Mononuclear cell (primary cell): ENCODE results near the gene MAPKBP1. TPM values are rescaled to one million over a fixed set of nuclear protein-coding genes. Genes with fewer than 3 reads are reported as not detected.
"Not testable (repeated sequence)": the region's sequence is repeated elsewhere in the genome, so short reads cannot be mapped to it uniquely, and the experiment has no call there.

Source experiments
- H3K27me3 ChIP-seq: 2 replicates; pipeline ENCODE4 v1.6.0; 2011; ENCODE audit warnings: low read length, control low read depth; ENCODE audit not compliant: insufficient read depth
- H3K4me1 ChIP-seq: 2 replicates; pipeline ENCODE4 v1.5.1; 2011; ENCODE audit warnings: mild to moderate bottlenecking, low read length, control low read depth; ENCODE audit not compliant: insufficient read depth
- H3K4me3 ChIP-seq: 2 replicates; pipeline ENCODE4 v1.5.1; 2011; ENCODE audit warnings: mild to moderate bottlenecking, low read length, moderate library complexity
- H3K9me3 ChIP-seq: 2 replicates; pipeline ENCODE4 v1.5.1; 2011; ENCODE audit warnings: low read depth, mild to moderate bottlenecking, control low read depth, low read length
- total RNA-seq: library from RNA; depleted of rRNA; stranded (reverse); fragments of >200 nt; gene quantifications from one replicate; pipeline ENCODE4 v1.2.3, GENCODE V29; 2012

MAPKBP1 gene
- 10.5 TPM for total RNA-seq

- peak within 1 kb of the TSS; percentile 72 for H3K4me3 ChIP-seq
- peaks cover 34% of the 10 kb centered on the region for H3K4me1 ChIP-seq
- no peaks in the 10 kb centered on the region for H3K27me3 ChIP-seq
- H3K9me3 ChIP-seq, result no peaks in the 10 kb centered on the region
Measured at GRCh38 chr15:41774062-41774881, at the start of gene MAPKBP1. Gene MAPKBP1, plus strand, starts transcription at chr15:41774484. Its CDS starts 792 bp downstream, at chr15:41775276.

DNA sequence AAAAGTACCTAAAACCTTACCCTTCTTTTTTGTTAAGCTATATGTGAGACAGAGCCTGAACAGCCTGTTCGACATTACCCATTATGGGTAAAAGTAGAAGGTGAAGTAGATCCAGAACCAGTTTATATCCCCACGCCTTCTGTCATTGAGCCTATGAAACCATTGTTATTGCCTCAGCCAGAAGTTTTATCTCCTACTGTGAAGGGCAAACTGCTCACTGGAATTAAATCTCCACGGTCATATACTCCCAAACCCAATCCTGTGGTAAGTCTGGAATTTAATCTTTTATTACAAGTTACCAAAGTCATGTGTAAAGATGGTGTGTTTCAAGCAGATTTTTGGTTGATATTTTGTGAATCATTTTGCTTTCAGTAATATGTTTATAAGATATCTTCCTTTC is 47.1 kb upstream of the MAPKBP1 start:
- no peaks in the 10 kb centered on the region for H3K9me3 ChIP-seq
- H3K4me3 ChIP-seq, result no peak overlapping the region
- H3K4me1 ChIP-seq, result peaks cover 8% of the 10 kb centered on the region
- H3K27me3 ChIP-seq, result no peaks in the 10 kb centered on the region

GRCh38 chr15:41728061-41728460 is 46.2 kb upstream of the MAPKBP1 start:
- H3K27me3 ChIP-seq, H3K9me3 ChIP-seq, H3K4me1 ChIP-seq, H3K4me3 ChIP-seq: not testable (repeated sequence)

GRCh38 chr15:41730543-41730942 is 43.7 kb upstream of the MAPKBP1 start:
- no peak overlapping the region for H3K4me3 ChIP-seq
- no peaks in the 10 kb centered on the region for H3K9me3 ChIP-seq
- H3K4me1 ChIP-seq, result peaks cover 8% of the 10 kb centered on the region
- H3K27me3 ChIP-seq, result no peaks in the 10 kb centered on the region

DNA sequence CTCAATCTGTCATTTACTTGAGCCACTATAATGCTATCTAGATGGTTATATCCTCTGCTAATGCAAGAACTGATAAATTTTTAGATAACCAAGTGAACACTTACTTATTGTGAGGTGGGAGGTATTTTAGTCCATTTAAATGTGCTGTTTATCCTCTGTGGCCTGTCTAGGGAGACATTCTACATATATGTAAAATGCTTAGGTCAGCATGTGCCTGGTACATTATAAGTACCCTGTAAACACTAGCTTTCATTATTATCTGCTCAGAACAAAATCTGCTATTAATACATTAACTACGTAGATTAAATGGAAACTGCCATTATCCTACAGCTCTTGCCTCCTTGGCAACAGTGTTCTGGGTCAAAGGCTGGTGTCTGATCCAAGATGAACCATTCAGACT is 41.8 kb upstream of the MAPKBP1 start:
- Histone ChIP-seq H3K9me3 (no peaks in the 10 kb centered on the region), H3K4me1 (peaks cover 8% of the 10 kb centered on the region), H3K27me3 (no peaks in the 10 kb centered on the region), H3K4me3 (no peak overlapping the region)

GRCh38 chr15:41734079-41734478 is 40.2 kb upstream of the MAPKBP1 start:
- Histone ChIP-seq H3K27me3 (no peaks in the 10 kb centered on the region), H3K4me3 (no peak overlapping the region), H3K9me3 (no peaks in the 10 kb centered on the region), H3K4me1 (peaks cover 8% of the 10 kb centered on the region)

- H3K27me3 ChIP-seq, result no peaks in the 10 kb centered on the region
- no peaks in the 10 kb centered on the region for H3K9me3 ChIP-seq
- peaks cover 7% of the 10 kb centered on the region for H3K4me1 ChIP-seq
- H3K4me3 ChIP-seq, result no peak overlapping the region
Measured at GRCh38 chr15:41735046-41735445, 39.2 kb upstream of the MAPKBP1 start.

DNA sequence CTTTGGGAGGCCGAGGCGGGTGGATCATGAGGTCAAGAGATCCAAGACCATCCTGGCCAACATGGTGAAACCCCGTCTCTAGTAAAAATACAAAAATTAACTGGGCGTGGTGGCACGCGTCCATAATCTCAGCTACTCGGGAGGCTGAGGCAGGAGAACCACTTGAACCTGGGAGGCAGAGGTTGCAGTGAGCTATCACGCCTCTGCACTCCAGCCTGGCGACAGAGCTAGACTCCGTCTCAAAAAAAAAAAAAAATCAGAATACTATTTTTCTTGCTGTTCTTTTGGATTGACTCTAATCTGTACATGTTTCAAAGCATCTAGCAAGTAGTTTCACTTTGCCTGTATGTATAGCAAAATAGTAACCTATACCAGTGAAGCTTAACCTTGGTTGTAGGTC is 38.8 kb upstream of the MAPKBP1 start:
- H3K4me3 ChIP-seq, H3K9me3 ChIP-seq, H3K27me3 ChIP-seq, H3K4me1 ChIP-seq: not testable (repeated sequence)

DNA sequence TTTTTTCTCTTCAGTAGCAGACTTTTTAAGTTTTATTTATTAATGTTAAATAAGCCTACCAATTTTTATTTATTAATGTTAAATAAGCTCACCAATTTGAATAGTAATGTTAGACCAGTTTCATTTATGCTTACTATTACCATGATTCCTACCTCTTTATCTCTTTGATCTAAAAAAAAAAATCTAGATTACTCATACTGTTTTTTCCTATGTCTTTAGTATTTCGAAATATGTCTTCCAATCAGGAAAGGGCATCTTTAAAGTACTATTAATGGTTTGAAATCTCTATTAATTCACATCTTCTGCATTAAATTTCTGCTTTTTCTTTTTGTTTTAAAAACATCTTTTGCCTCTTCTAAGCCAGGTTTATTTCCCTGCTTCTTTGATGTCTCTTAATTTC is 27.5 kb upstream of the MAPKBP1 start:
- Histone ChIP-seq H3K27me3 (no peaks in the 10 kb centered on the region), H3K4me1 (no peaks in the 10 kb centered on the region), H3K9me3 (no peaks in the 10 kb centered on the region), H3K4me3 (no peak overlapping the region)

DNA sequence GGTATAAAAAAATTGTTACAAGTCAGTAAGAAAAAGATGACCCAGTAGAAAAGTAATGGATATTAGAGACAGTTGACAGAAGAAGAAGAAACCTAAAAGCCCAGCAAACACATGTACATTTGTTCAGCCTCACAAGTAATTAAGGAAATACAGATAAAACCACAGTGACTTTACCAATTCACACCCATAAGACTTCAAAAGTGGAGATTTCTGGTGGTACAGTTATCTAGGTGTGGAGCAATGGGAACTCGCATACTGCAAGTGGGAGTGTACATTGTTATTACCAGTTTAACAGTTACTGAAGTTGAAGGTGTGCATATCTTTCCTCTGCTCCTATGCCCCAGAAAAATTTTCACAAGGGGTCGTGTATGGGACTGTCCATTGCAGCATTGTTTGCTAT is 18.1 kb upstream of the MAPKBP1 start:
- Histone ChIP-seq H3K4me1 (no peaks in the 10 kb centered on the region), H3K9me3 (no peaks in the 10 kb centered on the region), H3K27me3 (no peaks in the 10 kb centered on the region), H3K4me3 (no peak overlapping the region)

GRCh38 chr15:41772720-41773331 is 1.5 kb upstream of the MAPKBP1 start:
- H3K4me3 ChIP-seq, result no peak overlapping the region
- H3K4me1 ChIP-seq, result peaks cover 34% of the 10 kb centered on the region

GRCh38 chr15:41773332-41773728 is 954 bp upstream of the MAPKBP1 start:
- H3K4me3 ChIP-seq, result no peak overlapping the region
- H3K27me3 ChIP-seq, result no peaks in the 10 kb centered on the region
- peaks cover 34% of the 10 kb centered on the region for H3K4me1 ChIP-seq
- H3K9me3 ChIP-seq, result no peaks in the 10 kb centered on the region

More at GRCh38 chr15:41772720-41773331, 1.5 kb upstream of the MAPKBP1 start:
- H3K27me3 ChIP-seq, result no peaks in the 10 kb centered on the region
- H3K9me3 ChIP-seq, result no peaks in the 10 kb centered on the region

DNA sequence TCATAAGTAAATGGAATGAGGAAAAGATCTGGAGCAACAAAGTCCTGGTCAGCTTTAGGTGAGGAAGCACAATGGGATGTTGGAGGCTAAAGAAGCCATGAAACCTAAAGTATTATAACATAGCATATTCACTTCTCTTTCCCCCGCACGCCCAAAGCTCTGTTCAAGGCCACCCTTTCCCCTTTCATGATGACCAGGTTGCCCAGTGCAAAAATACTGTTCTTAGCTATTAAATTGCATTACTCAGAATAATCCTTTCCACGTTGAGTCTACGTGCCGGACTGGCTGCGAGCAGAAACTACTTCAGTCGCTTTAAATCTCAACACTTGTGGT is 589 bp upstream of the MAPKBP1 start:
- H3K9me3 ChIP-seq, result no peaks in the 10 kb centered on the region
- H3K27me3 ChIP-seq, result no peaks in the 10 kb centered on the region
- peaks cover 34% of the 10 kb centered on the region for H3K4me1 ChIP-seq
- H3K4me3 ChIP-seq, result peak overlapping the region; percentile 72

DNA sequence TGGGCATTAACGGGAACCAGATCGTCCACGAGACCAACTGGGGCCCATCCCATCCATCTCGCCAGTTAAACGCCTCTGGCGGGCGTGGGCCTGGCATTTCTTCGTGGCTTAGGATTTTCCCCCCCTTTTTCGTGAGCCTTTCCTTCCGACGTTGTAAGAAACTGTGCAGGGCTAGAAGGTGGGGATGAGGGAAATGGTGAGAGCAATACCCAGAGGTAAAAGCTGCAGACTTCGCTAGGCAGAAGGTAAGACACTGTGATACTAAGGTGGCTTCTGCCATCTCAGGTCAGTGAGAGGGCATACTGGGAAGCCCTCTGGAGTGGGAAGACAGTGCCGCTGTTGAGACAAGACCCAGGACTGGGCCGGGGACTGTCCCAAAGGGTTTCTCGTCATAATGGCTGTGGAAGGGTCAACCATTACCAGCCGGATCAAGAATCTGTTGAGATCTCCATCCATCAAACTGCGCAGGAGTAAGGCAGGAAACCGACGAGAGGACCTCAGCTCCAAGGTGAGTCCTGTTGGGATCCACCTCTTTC is 666 bp downstream of the MAPKBP1 start:
- Histone ChIP-seq H3K4me3 (peak overlapping the region; percentile 72), H3K27me3 (no peaks in the 10 kb centered on the region), H3K9me3 (no peaks in the 10 kb centered on the region), H3K4me1 (peaks cover 34% of the 10 kb centered on the region)

DNA sequence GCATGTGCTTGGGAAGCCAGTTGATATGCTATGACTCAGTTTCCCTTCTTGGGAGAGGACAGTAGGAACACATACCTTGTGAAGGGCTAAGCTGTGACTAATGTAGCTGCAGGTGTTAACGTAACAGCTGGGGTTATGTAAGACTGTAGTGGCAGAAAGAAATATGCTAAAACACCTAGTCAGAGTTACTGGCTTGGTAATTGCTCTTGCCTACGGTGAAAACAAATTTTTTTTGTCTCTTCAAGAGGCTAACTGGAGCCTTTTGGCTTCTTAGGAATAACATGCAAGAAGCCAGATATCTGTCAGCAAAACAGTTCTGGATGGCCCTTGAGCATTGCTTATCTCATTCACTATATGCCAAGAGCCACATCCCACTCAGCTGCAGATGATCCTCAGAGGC is 1.4 kb downstream of the MAPKBP1 start:
- Histone ChIP-seq H3K4me3 (no peak overlapping the region), H3K9me3 (no peaks in the 10 kb centered on the region), H3K4me1 (peaks cover 34% of the 10 kb centered on the region), H3K27me3 (no peaks in the 10 kb centered on the region)
